Vagina (tissue), 2 donors: ENCODE data around the gene PRX.

Experiments used
- POLR2AphosphoS5 ChIP-seq, 2 donors: sonication (generic); formaldehyde crosslinking; IDR thresholded peaks; one replicate each; pipeline ENCODE4 v1.9.0; 2017; ENCODE audit warnings: antibody characterized with exemption in 2 of 2, mild to moderate bottlenecking in 2 of 2, low read depth in 1 of 2; ENCODE audit not compliant: insufficient read depth in 1 of 2
- TF ChIP-seq, protein P1 (sequence below), 3 experiments: fragments of 450-650 bp in 2 of 3; fragments of 200-600 bp in 1 of 3; sonication (generic) in 1 of 3; IDR thresholded peaks; one replicate each; pipeline ENCODE4 v1.5.1; 2017 to 2019; ENCODE audit warnings: antibody characterized with exemption in 3 of 3, mild to moderate bottlenecking in 2 of 3, moderate library complexity in 2 of 3

DNA sequence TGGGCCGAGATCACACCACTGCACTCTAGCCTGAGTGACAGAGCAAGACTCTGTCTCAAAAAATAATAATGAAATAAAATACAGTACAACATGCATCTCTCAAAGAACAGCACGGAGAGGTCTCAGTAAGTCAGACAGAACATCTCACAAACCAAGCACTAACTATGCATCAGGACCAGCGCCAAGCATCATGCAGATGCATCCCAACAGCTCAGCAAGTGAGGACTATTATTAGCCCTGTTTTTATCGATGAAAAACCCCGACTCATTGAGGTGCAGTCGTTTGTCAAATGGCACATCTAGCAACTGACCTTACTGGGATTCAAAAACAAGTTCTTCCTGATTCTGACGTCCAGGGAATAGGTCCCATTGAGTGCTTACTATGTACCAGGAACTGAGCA is 68.8 kb downstream of the PRX start:
- TF ChIP-seq, protein P1, sequence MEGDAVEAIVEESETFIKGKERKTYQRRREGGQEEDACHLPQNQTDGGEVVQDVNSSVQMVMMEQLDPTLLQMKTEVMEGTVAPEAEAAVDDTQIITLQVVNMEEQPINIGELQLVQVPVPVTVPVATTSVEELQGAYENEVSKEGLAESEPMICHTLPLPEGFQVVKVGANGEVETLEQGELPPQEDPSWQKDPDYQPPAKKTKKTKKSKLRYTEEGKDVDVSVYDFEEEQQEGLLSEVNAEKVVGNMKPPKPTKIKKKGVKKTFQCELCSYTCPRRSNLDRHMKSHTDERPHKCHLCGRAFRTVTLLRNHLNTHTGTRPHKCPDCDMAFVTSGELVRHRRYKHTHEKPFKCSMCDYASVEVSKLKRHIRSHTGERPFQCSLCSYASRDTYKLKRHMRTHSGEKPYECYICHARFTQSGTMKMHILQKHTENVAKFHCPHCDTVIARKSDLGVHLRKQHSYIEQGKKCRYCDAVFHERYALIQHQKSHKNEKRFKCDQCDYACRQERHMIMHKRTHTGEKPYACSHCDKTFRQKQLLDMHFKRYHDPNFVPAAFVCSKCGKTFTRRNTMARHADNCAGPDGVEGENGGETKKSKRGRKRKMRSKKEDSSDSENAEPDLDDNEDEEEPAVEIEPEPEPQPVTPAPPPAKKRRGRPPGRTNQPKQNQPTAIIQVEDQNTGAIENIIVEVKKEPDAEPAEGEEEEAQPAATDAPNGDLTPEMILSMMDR (IDR thresholded peaks at IDR 0.05): no peak
- no peak for TF ChIP-seq POLR2AphosphoS5 (IDR thresholded peaks at IDR 0.05; ENCODE audit: insufficient read depth in 1 of 2, low read depth in 1 of 2)
